Stimulated activated CD4-positive, alpha-beta T cell treated with anti-CD3 and anti-CD28 coated beads, Interleukin-15, amount 100 ng/mL, for 1 hour (primary cell): Measurements from ENCODE around the gene ABRAXAS1.

ENCODE experiments used
- DNase-seq, 2 donors: peaks; one replicate each; pipeline ENCODE4 v3.0.0-alpha.2; 2020; ENCODE audit warnings: low read depth in 1 of 2, low spot score in 1 of 2

ABRAXAS1 gene

DNA sequence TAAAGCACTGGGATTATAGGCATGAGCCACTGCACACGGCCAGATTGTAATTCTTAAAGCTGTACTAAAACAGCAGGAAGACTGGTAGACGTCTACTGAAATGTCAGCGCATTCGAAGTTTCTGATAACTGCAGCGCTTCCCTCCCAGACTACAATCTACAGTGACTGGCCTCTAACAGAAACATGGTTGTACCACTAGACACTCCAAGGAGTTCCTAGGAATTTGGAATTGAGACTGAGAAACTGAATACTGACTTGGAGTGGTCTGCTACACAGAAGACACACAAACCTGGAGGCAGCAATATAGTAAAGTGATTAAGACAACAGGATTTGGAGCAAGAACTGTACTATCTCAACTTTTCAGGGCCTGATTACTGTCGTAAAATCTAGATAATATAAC lies 30.2 kb downstream of the ABRAXAS1 start:
- DNase-seq = no peak

DNA sequence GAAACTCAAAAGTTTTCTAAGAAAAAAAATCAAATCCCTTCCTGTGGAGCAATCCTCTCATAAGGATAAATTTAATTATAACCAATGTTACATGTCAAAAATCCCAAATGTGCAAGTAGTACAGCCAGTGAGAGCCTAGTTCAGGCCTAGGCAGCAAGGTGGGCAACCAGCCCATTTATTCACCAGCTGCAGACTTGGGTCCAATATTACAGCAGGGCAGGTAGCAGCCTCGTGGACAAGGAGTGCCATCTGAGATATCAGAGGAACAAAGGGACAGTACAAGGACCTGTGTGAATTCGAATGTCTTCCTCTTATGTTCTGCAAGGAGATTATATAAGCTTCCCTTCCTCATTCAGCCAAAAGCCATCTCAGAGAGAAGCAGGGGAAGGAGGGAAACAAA lies 35.9 kb downstream of the ABRAXAS1 start:
- DNase-seq = no peak

DNA sequence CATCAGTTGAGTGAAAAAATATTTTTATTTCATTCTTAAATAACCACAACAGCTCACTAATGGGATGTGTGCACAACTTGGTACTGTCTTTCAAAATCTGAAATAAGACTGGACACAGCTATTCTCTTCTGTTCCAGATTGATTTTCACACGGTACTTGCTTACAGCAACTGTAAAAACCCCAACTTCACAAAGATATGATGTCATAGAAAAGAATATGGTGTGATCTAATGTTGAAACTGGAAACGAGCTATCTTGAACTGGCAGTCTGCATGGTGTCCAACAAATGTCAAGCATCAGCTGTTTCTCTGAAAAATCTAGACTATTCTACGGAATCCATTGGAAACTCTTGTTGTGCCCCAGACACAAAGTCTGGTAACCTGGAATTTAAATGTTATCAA lies 44.0 kb downstream of the ABRAXAS1 start:
- no peak for DNase-seq

DNA sequence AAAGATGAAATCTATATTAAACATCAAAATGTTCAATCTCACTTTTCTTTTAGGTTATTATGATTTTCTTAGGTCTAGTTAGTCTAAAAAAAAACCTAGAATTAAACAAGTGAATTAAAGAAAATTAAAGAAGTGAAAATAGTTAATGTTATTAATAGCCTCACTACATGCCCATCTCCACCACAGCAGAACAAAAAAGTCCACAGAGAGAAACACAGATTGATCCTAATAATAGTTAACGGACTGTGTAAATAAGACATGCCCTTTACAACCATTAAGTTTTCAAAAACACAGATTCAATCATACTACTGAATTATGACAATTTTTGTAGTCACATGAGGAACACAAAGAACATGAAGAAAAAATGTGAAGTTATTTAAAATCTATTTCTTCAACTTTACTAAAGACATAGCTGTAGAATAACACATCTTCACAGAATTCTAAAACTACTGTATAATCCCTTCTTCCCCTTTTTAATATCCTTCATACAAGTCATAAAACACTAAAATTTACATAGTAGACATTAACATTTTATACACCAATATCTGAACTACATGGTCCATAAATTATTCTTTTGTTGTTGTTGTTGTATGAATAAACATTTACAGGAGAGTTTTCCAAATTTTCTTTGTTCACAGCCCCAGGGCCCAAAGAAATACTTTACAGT lies 44.6 kb downstream of the ABRAXAS1 start:
- DNase-seq = no peak

DNA sequence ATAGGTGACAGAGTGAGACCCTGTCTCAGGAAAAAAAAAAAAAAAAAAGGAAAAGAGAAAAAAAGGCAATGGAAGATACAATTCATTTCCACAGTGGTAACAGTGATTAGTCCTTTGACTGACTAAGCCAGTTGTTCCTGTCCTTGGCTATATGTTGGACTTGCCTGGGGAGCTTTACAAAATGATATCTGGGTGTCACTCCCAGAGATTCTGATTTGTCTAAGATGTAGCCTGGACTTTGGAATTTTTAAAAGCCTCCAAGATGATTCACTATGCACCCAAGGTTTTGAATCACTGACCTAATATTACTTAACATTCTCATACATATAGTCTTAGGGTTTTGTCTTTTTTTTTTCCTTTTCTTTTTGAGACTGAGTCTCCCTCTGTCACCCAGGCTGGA lies 46.2 kb downstream of the ABRAXAS1 start:
- DNase-seq = no peak

DNA sequence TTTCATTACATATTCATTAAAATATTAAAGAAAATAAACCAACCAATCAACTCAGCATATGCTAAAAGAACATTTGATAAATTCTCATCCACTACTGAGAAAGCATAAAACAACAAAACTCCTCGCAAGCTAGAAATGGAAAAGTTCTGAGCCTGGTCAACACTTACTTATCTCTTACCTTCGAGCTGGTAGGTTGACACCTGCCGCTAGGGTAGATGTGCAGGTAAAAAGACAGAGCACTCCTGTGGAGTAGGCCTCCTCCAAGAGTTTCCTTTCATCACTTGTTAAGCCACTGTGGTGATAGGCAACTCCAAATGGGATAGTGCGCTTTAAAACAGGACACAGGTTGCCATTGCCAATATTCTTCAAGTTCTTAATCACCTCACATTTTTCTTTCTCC lies 48.2 kb downstream of the ABRAXAS1 start:
- no peak for DNase-seq

DNA sequence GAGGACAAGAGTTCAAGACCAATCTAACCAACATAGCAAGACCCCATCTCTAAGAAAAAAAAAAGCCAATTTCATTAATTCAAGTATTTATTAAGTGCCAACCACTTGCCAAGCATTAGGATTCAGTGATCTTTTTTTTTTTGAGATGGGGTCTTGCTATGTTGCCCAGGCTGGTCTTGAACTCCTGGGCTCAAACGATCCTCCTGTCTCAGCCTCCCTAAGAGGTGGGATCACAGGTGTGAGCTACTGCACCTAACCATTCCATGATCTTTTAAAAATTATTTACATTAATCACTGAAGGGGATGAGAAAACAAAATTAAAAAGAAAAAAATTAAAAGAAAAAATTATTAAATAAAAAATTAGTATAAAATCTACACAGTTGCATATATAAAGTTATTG lies 53.7 kb downstream of the ABRAXAS1 start:
- DNase-seq = no peak

DNA sequence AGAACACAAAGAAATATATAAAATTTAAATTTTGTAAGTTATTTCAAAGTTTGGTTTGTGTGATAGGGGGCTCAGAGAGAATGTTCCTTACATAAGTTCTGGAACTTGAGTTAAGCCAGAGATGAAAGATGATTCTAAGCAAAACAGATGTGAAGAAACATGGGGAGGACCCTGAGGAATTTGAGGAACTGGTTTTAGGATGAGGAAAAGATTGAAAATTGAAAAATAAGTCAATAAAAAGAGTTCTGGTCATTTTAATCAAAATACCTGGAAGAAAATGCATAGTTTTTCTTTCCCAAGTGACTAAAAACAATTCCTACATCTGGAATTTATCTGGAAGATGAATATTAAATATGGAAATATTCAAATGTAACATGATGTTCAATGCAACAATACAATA lies 66.7 kb downstream of the ABRAXAS1 start:
- DNase-seq = no peak

DNA sequence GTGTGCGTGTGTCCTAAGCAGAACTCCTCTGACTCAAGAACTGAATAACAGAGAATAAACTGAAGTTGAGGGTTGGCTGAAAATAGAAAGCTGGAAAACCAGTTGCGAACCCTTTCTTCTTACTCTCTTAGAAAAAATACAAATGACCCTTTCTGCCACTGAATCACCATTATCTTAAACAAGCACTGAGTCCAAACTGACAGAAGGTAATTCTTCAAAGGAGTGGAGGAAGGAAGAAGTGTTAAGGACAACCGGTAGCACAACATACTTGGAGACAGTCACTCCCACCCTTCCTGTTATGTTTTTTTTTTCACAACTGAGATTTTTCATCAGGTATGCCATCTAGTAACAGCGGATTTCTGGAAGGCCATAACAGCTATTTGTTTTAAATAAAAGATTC lies 67.3 kb downstream of the ABRAXAS1 start:
- no peak for DNase-seq

DNA sequence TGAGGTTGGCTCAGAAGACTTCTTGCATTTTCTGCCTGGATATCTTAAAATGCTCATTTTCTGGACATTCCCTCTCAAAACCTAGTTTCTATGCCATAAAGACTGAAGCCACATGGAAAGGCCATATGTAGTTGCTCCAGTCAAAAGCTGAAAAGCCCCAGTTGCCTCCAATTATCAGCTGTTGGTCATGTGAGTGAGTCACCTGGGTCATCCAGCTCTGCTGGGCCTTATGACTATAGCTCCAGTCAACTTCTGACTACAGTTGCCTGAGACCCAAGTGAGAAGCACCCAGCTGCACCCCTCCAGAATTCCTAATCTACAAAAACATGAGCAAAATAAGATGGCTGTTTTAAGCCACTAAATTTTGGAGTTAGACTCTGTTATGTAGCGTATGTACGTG lies 71.2 kb downstream of the ABRAXAS1 start:
- DNase-seq = no peak
